Neural crest cell (in vitro differentiated cells): ENCODE measurements around the gene AJAP1. TPM values are rescaled to one million over a fixed set of nuclear protein-coding genes. Genes with fewer than 3 reads are reported as not detected.

Experiments used
- DNase-seq: peaks from one replicate; pipeline ENCODE4 v3.0.0; 2021; ENCODE audit warnings: low read depth, mixed read lengths, low spot score
- H3K27ac Mint-ChIP-seq: one replicate; pipeline ENCODE4 v1.8.0; 2021; ENCODE audit warnings: mild to moderate bottlenecking, mixed read lengths; ENCODE audit not compliant: unreplicated experiment
- H3K27me3 Mint-ChIP-seq: 2 replicates; pipeline ENCODE4 v1.8.0; 2021; ENCODE audit warnings: low read depth, mild to moderate bottlenecking, mixed read lengths
- H3K36me3 Mint-ChIP-seq: 2 replicates; pipeline ENCODE4 v1.8.0; 2021; ENCODE audit warnings: low read depth, mild to moderate bottlenecking, mixed read lengths
- H3K4me1 Mint-ChIP-seq: 2 replicates; pipeline ENCODE4 v1.8.0; 2021; ENCODE audit warnings: mixed read lengths
- H3K4me3 Mint-ChIP-seq: one replicate; pipeline ENCODE4 v1.8.0; 2021; ENCODE audit warnings: mild to moderate bottlenecking, mixed read lengths
- H3K9me3 Mint-ChIP-seq: 2 replicates; pipeline ENCODE4 v1.8.0; 2021; ENCODE audit warnings: mixed read lengths
- total RNA-seq: library from RNA; stranded (reverse); gene quantifications from 2 replicates; pipeline ENCODE4 v1.2.1, GENCODE V29; 2021
- TF ChIP-seq, protein P1 (sequence below): fragments of 200-600 bp; sonication (generic); conservative IDR thresholded peaks from 2 replicates; pipeline ENCODE4 v1.5.0; 2021; ENCODE audit warnings: antibody characterized with exemption, mild to moderate bottlenecking

The AJAP1 gene
- total RNA-seq, 1 donor from 2014 or later: 1.4 TPM

GRCh38 chr1:4794020-4794780 lies 139.8 kb downstream of the AJAP1 start:
- no peak overlapping the region for H3K27ac Mint-ChIP-seq
- no peaks in the 10 kb centered on the region for H3K27me3 Mint-ChIP-seq
- no peak for DNase-seq
- TF ChIP-seq, protein P1, sequence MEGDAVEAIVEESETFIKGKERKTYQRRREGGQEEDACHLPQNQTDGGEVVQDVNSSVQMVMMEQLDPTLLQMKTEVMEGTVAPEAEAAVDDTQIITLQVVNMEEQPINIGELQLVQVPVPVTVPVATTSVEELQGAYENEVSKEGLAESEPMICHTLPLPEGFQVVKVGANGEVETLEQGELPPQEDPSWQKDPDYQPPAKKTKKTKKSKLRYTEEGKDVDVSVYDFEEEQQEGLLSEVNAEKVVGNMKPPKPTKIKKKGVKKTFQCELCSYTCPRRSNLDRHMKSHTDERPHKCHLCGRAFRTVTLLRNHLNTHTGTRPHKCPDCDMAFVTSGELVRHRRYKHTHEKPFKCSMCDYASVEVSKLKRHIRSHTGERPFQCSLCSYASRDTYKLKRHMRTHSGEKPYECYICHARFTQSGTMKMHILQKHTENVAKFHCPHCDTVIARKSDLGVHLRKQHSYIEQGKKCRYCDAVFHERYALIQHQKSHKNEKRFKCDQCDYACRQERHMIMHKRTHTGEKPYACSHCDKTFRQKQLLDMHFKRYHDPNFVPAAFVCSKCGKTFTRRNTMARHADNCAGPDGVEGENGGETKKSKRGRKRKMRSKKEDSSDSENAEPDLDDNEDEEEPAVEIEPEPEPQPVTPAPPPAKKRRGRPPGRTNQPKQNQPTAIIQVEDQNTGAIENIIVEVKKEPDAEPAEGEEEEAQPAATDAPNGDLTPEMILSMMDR: no peak
- H3K4me3 Mint-ChIP-seq: no peak overlapping the region
- H3K36me3 Mint-ChIP-seq: no peaks in the 10 kb centered on the region
- H3K4me1 Mint-ChIP-seq: peaks cover 5% of the 10 kb centered on the region
- peaks cover 8% of the 10 kb centered on the region for H3K9me3 Mint-ChIP-seq

- Mint-ChIP-seq H3K27me3 (peaks cover 6% of the 10 kb centered on the region), H3K36me3 (no peaks in the 10 kb centered on the region), H3K9me3 (peaks cover 8% of the 10 kb centered on the region), H3K27ac (no peak overlapping the region), H3K4me1 (peaks cover 5% of the 10 kb centered on the region), H3K4me3 (no peak overlapping the region)
- no peak for DNase-seq
- TF ChIP-seq, protein P1: no peak
Measured at GRCh38 chr1:4796161-4797015, 142.0 kb downstream of the AJAP1 start.

GRCh38 chr1:4797016-4797410 lies 142.6 kb downstream of the AJAP1 start:
- Mint-ChIP-seq H3K4me3 (no peak overlapping the region), H3K27ac (no peak overlapping the region), H3K9me3 (peaks cover 8% of the 10 kb centered on the region), H3K4me1 (no peaks in the 10 kb centered on the region), H3K36me3 (no peaks in the 10 kb centered on the region), H3K27me3 (peaks cover 6% of the 10 kb centered on the region)
- no peak for DNase-seq
- TF ChIP-seq, protein P1: no peak

DNA sequence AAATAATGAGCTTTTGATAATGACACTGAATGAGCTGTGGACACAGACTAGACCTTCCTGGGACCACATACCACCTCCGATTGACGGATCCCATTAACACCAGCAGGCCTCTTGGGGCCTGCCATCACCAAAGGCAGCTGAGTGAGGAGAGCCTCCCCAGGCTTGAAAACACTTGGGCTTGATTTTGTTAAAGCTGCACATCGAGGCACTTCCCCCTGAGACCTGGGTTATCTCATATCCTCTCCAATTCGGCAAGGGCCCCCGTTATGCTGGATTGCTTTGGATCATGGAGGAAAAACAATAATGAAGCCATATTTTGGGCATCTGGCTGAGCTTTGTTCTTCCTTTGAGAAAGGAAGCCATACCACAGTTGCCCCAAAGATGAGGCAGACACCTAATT lies 143.0 kb downstream of the AJAP1 start:
- TF ChIP-seq, protein P1: no peak
- Mint-ChIP-seq H3K9me3 (peaks cover 8% of the 10 kb centered on the region), H3K36me3 (no peaks in the 10 kb centered on the region), H3K4me1 (no peaks in the 10 kb centered on the region), H3K4me3 (no peak overlapping the region), H3K27ac (no peak overlapping the region), H3K27me3 (peaks cover 6% of the 10 kb centered on the region)
- DNase-seq: no peak

GRCh38 chr1:4801192-4801924 lies 146.9 kb downstream of the AJAP1 start:
- Mint-ChIP-seq H3K27ac (no peak overlapping the region), H3K4me3 (no peak overlapping the region), H3K4me1 (no peaks in the 10 kb centered on the region), H3K9me3 (peaks cover 10% of the 10 kb centered on the region), H3K36me3 (no peaks in the 10 kb centered on the region), H3K27me3 (peaks cover 27% of the 10 kb centered on the region)
- TF ChIP-seq, protein P1: no peak
- no peak for DNase-seq
